ENCODE data around the gene MMP25.
"Not testable (repeated sequence)": the region's sequence is repeated elsewhere in the genome, so short reads cannot be mapped to it uniquely, and the experiment has no call there.

MMP25 gene

DNA sequence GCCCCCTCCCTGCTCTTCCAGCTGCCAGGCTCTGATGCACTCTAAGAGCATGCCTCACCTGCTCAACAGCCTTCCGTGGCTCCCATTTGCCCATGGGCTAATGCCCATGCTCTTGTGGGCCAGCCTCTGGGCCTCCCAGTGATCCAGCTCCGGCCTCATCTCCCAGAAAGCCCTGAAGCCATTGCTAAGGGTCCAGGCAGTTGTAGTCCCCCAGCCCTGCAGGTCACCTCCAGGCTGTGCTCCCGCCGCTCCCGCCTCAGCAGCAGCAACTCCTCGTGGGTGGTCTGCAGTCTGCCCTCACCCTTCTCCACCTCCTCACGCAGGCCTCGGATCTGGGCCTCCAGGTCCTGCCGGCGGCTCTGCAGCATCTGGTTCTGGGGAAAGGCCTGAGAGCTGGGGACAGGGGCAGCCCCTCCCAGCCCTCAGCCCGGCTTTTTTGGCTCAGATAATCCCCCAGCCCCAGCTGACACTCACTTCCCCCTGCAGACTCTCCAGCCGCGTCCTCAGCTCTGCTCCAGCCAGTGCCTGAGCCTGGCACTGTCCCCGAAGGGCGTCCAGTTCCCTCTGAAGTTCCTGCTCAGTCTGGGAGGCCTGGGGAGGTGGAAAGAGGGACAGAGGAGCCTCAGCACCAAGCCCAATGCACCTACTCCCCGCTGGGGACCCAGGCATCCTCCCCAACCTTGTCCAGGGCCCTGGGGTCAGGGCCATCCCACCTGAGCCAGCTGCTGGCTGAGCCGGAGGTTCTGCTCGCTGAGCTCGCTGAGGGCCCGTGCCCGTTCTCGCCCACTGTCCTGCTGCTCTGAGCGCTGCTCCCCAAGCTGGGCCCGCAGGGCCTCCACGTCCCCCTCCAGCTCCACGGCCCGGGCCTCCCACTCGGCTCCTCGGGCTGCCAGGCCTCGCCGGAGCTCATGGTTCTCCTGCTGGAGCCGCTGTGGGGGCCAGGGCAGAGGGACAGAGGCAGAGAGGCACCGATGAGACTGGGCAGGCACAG is 15.8 kb upstream of the MMP25 start:
- no peak for DNase-seq

DNA sequence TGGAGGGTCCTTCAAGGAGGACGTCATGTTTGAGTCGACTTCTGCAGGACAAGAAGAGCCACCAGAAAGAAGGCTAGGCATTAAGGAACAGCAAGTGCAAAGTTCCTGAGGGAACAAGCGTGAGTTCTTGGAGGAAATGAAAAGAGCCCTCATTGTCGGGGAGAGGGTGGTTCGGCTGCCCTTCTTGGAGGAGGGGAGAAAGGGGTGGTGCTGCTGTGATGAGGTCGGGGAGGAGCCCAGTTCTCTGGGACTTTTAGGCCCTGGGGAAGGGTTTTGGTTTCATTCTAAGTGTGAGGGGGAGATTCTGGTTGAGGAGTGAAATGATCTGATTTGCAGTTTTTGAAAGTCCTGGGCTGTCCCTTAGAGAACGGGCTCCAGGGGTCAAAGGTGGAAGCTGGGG is 13.7 kb upstream of the MMP25 start:
- DNase-seq, result peak; percentile 1

DNA sequence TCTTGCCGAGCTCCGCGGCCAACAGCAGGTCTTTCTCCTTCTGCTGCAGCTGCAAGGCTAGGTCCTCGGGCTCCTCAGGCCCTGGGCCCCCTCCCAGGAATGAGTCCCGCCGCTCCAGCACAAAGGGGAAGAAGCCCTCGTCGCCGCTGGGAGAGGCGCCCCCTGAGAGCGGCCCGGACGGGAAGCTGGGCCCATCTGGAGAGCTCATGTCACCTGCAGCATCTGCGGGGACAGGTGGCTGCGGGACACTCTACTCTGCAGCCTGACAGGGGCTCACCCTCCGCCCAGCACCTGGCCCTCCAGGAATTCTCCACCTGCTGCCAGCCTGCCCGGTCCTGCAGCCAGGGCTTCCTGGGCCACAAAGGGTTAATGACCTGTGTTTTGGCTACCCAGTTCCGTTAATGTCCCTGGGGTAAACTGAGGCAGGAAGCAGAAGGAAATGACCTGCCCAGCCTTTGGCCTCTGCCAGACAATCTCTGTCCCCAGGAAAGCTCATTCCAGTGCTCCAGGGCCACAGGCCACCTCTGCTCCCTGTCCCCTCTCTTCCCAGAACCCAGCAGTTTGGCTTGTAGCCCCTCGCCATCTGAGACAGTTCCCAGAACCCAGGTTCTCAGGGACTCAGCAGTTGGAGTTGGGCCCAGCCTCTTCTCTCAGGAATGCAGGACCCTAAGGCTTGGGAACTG is 10.9 kb upstream of the MMP25 start:
- DNase-seq, result peak; percentile 1

DNA sequence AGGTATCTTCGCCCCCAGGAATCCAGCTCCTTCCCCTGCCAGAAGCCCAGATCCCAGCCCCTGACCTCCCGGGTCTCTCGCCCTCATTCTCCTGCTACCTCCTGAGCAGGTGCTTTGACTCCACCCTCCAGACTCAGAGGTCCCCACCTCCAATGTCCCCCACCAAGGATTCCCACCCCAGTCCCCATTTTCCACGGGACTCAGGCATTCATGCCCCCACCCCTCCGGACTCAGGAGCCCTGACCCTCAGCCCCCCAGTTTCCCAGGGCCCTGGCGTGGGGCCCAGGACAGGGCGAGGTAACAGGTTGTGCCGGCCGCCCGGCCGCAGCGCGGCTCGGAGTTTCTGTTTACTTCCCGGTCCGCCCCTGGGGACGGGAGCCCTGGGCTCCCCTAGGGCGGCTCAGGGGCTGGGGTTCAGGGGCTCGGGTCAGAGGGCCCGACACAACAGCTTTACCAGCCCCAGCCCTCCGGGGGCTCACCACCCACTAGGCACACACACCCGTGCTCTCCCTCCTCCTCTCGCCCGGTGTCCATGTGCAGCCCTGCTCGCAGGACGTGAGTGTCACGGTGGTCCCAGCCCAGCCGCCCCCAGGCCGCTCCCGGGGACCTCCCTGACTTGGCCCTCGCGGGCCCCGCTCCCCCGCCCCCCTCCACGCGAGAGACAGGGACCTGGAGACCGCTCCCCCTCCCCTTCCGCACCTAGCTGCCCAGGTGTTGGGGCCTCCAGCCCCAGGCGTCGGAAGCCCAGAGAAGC is 10.2 kb upstream of the MMP25 start:
- no peak for DNase-seq

DNA sequence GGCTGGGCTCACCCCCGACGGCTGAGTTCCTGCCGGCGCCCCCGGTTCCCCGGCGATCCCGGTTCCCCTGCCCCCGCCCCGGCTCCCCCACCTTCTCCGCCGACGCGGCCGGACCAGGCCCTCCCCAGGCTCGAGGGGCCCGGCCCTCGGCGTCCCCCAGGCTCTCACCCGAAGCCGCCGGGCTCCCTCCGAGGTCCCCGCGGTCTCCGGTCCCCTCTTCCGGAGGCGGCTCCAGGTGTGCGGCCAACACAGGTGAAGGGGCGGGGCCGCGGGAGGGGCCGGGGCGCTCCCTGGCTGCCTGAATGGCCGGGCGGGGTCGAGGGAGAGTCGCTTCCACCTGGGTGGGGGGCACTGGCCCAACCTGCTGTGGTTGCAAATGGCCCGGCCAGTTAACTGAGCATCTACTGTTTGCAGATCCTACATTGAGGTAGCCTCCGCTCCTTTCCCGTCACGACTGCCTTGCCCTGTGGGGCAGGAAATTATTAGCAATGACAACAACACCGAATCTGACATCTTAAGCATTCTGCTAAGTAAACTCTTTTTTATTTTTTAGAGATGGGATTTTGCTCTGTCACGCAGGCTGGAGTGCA is 9.5 kb upstream of the MMP25 start, which contains the start of gene BICDL2:
TSS of gene BICDL2 (minus strand) at position 219 of the 590 bp plus-strand sequence. CDS start 1,448 bp downstream, outside the sequence.
- DNase-seq, result peak; percentile 1

DNA sequence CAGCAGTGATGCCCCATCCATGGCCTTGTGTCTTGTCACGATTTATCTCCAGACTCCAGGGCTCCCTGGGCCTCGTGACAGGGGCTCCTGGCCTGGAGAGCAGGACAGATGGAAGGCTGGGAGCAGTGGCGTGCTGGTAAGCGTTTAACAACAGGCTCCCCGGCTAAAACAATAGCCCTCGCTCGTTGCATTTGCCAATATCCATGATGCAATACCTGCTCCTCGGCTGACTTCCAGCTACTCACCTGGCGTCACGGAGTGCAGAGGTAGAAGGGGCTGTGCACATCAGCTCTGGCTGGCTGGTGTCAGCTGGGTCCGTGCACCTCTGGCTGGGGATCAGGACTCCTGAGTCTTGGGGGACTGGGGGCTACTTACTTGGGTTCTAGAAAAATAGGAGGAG is 8.1 kb upstream of the MMP25 start:
- DNase-seq, result no peak

DNA sequence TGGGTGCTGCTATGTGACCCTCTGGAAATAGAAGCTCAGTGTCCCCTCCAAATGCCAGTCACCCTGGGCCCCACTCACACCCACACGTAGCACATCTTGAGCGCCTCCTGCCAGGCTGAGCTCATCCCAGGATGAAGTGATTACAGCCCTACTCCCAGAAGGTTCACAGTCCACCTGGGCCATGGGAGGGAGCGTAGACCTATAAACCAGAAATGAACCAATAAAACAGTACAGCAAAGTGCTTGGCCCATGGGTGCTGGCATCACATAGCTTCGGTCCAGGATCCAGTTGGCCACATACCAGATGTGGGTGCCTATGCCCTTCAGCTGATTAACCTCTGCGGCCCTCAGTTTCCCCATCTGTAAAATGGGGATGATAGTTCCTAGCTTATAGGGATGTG is 7.5 kb upstream of the MMP25 start:
- DNase-seq, result no peak

DNA sequence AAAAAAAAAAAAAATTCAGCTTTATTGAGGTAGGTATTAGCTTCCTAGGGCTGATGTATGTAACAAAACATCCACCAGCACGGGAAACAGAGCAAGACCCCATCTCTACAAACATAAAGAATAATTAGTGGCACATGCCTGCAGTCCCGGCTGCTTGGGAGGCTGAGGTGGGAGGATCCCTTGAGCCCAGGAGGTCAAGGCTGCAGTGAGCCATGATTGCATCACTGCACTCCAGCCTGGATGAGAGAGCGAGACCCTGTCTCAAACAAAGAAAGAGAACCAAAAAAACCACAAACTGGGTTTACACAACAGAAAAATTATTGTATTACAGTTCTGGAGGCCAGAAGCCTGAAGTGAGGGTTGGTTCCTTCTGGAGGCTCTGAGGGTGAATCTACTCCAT is 4.0 kb upstream of the MMP25 start:
- no peak for DNase-seq

DNA sequence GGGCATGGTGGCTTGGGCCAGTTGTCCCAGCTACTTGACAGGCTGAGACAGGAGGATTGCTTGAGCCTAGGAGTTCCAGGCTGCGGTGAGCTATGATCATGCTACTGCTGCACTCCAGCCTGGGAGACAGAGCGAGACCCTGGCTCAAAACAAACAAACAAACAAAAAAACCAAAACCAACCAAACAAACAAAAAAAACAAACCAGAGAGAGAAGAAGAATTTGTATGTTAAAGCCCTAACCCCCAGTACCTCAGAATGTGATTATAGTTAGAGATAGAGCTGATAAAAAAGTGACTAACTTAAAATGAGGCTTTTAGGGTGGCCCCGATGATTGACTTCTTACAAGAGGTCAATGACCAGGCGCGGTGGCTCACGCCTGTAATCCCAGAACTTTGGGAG is 1.7 kb upstream of the MMP25 start:
- no peak for DNase-seq

DNA sequence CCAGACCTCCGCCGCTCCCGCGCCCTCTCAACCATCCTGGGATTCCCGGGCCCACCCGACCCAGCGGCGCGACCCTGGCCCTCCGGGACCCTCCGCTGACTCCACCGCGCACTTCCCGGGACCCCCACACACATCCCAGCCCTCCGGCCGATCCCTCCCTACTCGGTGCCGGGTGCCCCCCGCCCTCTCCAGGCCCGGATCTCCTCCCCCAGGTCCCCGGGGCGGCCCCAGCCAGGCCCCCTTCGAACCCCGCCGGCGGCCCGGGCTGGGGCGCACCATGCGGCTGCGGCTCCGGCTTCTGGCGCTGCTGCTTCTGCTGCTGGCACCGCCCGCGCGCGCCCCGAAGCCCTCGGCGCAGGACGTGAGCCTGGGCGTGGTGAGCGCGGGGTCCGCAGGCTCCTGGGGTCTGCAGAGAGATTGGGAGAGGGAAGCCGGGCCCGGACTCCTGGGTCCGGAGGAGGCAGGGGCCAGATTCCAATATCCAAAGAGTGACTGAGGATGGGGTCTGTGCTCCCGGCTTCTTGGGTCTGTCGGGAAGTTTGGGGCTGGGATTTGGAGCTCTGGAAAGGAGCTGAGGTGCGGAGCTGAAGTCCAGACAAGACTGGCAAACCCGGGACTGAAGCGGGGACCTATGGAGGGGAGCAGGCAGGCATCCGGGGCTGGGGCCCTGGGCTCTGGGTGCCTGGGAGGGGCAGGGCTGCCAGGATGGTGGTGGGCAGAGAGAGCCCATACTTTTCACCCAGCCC is 453 bp downstream of the MMP25 start:
- no peak for DNase-seq

DNA sequence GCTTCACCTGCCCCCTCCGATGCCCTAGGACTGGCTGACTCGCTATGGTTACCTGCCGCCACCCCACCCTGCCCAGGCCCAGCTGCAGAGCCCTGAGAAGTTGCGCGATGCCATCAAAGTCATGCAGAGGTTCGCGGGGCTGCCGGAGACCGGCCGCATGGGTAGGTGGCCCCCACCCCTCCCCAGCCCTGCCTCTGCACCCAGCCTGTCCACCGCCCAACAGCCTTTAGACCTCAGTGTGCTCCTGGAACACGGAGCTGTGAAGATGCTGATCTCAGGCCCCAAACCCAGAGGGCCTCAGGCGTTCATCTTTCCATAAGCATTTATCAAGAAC is 993 bp downstream of the MMP25 start:
- no peak for DNase-seq

DNA sequence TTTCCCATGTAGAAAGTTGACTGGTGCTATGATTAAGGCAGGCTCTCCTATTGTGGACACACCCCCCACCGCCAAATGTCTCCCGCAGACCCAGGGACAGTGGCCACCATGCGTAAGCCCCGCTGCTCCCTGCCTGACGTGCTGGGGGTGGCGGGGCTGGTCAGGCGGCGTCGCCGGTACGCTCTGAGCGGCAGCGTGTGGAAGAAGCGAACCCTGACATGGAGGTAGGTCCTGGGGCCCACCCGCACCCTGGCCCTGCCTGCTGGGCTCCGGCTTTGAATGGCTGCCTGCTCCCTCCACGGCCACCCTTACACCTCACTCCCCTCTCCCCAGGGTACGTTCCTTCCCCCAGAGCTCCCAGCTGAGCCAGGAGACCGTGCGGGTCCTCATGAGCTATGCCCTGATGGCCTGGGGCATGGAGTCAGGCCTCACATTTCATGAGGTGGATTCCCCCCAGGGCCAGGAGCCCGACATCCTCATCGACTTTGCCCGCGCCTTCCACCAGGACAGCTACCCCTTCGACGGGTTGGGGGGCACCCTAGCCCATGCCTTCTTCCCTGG is 3.6 kb downstream of the MMP25 start:
- DNase-seq, result no peak

DNA sequence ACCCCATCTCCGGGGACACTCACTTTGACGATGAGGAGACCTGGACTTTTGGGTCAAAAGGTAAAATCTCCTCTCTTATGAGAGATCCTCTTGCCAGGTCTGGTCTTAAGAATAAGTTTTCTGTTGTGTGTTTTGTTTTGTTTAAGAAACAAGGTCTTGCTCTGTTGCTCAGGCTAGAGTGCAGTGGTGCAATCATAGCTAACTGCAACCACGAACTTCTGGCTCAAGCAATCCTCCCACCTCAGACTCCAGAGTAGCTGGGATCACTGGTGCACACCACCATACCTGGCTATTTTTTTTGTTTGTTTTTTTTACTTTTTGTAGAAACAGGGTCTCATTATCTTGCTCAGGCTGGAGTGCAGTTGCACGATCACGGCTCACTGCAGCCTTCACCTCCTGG is 4.1 kb downstream of the MMP25 start:
- DNase-seq, result no peak

DNA sequence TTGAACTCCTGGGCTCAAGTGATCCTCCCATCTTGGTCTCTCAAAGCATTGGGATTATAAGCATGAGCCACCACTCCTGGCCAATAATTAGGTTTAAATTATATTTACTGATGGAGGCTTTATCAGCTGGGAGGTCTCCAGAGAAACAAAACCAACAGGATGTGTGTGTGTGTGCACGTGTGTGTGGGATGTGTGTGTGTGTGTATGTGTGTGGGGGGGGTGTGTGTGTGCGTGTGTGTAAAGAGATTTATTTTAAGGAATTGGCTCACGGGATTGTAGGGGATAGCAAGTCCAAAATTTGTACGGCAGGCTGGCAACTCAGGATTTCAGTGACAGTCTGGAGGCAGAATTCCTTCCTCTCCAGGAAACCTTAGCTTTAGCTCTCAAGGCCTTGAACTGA is 4.6 kb downstream of the MMP25 start:
- no peak for DNase-seq

DNA sequence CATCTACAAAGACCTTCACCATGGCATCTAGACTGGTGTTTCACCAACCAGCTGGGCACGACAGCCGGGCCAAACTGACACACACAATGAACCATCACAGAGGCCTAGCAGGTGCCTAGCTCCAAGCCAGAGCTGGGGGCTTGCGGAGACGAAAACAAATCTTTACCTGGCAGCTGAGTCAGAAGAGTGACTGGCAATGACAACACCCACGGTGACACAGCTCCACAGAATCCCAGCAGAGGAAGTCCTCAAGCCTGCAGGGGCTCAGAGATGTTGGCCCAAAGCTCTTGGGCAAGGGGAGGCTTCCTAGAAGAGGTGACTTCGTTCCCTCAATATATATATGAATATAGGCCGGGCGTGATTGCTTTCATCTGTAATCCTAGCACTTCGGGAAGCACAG is 5.1 kb downstream of the MMP25 start:
- DNase-seq, result no peak

DNA sequence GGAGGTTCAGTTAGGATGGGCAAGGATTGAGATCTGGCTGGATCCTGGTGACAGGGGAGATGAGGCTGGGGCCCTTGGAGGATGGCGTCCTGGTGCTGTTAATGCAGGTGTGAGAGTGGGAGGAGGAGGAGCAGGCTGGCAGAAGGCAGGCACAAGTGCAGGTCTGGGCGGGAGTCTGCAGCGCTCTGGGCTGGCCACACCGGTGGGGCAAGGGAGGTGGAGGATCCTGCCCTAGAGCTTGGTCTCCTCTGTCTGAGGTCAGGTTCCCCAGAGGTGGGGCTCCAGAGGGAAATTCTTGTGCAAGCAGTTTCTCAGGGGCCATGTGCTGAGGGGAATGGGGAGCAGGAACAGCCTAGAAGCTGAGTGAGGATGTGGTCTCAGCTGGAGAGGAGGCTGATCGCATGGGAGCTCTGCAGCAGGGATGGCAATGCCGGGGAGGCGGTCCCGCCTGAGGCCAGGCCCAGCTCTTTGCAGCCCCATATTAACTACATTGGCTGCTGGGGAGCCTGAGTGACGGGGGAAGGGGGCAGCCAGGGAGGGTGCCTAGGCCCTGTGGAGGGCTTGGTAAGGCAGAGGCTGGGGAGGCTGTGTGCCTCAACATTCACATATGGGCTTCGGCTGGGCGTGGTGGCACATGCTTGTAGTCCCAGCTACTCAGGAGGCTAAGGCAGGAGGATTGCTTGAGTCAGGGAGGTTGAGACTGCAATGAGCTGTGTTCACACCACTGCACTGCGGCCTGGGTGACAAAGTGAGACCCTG is 6.4 kb downstream of the MMP25 start:
- not testable (repeated sequence) for DNase-seq

DNA sequence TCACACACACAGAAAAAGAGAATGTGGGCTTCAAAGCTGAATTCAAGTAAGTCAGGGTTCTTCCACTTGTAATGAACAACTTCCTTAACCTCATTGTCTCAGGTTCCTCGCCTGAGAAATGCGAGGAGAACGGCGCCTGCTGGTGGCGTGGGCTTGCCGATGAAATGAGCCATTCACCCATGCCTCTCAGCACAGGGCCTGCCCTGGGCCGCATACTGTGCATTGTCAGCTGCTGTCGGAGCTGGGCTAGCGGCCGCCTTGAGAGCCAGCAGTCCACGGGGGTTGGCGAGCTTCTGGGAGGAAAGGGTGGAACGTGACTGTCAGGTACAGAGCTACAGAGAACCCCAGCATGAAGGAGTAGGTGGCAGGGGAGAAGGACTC is 7.0 kb downstream of the MMP25 start:
- DNase-seq, result not testable (repeated sequence)

DNA sequence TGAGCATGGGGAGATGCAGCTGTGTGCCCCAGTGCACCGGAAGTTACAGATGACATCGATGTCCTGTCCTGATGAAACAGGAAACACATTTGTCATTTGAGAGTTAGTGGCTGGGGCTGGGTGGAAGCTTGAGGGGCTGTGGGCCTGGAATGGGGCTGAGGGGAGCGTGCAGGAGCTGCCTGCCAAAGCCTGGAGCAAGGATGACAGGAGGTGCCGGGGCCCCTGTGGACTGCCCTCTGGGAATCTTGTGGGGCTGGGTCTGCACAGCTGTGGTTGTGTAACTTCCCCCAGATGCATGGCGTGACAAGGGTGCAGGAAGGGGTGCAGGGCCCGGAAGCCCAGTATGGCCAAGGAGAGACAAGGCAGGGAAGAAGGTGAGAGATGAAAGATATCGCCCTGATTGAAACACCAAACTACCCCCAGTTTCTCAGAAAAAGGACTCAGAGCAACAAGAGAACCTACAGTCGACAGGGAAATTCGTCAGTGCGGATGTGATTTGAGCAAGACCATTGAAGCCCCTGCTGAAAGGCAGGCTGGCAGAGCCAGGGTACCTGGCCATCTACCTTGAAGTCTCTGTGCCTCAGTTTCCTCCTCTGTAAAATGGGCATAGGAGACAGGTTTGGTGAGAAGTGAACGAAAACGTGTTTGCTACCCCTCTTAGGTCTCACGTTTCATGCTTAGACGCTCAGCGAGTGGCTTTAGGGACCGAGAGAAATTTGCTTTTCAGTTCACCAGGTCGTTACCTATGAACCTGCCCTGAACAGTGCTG is 8.8 kb downstream of the MMP25 start:
- no peak for DNase-seq

DNA sequence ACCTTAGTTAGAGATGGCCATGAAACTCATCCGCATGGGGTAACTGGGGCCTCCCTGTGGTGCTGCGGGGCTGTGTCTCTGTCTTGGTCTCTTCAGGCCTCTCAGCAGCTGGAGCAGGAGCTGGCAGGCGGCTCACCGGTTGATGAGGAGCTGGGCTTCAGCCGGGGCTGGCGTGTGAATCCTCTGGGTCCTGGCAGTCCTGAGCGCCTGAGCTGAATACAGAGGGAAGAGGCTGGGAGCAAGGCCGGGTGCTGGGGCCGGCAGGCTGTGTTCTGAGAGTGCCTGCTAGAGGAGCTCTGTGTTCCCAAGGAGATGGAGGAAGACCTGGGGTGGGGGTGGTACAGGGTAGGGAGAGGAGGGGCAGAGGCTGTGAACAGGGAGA is 9.4 kb downstream of the MMP25 start:
- not testable (repeated sequence) for DNase-seq
